Measurements from ENCODE around the gene ZCCHC3.

- TF ChIP-seq CTCF (IDR thresholded peaks at IDR 0.05): no peak
- no peak for TF ChIP-seq EP300 (IDR thresholded peaks at IDR 0.05)
- no peak for TF ChIP-seq POLR2AphosphoS5 (IDR thresholded peaks at IDR 0.05)
- no peak for TF ChIP-seq POLR2A (IDR thresholded peaks at IDR 0.05)
Measured at GRCh38 chr20:341682-342081, 44.3 kb downstream of the ZCCHC3 start.
